GM19099 (cell line): ENCODE results near the gene HOOK2.

Experiments used
- POLR2A ChIP-seq: IDR thresholded peaks from 3 replicates; pipeline ENCODE4 v1.6.1; 2011; ENCODE audit warnings: low read depth; ENCODE audit not compliant: insufficient read length; ENCODE audit errors: extremely low read depth

HOOK2 gene

DNA sequence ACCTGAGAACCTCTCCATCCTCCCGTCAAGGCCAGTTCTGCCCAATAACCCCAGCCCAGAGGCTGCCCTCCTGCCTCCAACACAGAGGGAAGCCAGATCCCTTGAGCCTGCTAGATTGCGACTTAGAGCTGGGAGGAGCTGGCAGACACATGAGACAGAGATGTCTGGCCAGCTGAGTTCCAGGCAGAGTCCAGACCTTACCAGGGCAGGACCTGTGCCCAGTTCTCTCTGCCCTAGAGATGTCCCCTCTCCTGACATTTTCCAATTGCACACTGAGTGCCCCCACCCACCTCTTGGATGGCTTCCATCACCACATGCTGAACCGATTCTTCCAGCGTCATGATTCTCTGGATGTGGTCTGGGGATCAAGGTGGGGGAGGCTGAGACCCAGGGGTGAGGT lies 3.0 kb downstream of the HOOK2 start:
- TF ChIP-seq POLR2A: no peak

DNA sequence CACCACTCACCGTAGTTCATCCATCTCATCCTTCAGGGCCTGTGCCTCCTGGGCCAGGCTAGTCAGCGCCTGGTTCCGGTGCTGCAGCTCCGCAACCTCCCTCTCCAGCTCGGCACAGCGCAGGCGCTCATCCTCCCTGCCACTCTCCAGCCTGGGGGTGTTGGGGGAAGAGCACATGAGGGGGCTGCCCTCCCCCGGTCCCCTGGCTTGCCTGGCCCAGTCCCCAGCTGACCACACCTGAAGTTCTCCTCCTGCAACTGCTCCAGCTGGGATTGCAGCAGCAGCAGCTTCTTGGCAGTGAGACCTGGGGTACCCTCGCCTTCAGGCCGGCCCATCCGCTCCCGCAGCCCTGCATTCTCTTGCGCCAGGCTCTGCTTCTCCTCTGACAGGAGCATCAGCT lies 4.4 kb downstream of the HOOK2 start:
- no peak for TF ChIP-seq POLR2A

DNA sequence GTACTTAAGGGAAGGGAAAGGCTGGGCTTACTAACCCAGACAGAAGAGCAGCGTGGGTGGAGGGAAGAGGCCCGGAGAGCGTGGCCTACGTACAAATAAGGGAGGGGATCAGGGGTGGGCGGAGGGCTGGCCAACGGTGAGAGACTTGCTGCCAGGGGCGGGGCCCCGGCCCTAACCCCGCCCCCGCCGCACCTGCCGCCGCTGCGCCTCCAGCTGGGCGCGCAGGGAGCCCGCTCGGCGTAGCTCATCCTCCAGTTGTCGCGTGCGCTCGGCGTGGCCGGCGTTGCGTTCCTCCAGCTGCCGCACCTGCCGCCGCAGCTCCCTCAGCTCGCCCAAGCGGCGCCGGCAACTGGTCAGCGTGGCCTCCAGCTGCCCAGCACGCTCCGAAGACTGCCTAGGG lies 5.7 kb downstream of the HOOK2 start:
- no peak for TF ChIP-seq POLR2A

DNA sequence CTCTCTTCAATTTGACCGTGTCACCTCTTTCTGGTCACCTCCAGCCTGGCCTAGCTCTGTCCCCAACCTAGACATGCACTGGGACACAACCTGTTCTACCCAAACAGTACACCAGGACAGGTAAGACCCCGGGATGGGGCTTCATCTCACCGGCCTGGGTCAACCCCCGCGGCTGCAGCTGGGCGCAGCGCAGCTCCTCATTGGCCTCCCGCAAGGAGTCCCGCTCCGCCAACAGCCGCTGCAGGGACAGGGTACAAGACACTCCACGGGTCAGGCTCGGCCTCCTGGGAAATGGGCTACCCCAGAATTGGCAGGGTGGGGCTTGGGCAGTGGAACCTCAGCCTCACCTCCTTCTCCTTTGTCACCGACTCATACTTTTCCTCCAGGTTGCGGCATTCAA lies 7.7 kb downstream of the HOOK2 start:
- TF ChIP-seq POLR2A: no peak

DNA sequence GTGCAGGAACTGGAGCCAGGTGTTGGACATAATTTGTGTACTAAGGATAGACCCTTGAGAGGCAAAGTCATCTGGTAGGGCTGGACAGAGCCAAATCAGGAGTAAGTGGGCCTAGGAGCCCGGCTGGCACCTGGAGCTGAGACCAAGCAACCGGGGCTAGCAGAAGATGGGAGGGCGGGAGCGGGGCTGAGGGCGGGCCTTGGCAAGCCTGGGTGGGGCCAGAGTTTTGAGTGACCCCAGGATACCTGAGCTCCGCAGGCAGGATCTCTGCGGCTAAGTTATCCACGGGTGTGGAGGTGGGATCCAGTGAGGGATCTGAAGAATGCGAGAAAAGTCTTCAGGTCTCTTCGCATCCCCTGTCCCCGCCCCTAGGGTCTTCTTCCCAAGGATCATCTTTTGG lies 8.2 kb downstream of the HOOK2 start:
- no peak for TF ChIP-seq POLR2A

DNA sequence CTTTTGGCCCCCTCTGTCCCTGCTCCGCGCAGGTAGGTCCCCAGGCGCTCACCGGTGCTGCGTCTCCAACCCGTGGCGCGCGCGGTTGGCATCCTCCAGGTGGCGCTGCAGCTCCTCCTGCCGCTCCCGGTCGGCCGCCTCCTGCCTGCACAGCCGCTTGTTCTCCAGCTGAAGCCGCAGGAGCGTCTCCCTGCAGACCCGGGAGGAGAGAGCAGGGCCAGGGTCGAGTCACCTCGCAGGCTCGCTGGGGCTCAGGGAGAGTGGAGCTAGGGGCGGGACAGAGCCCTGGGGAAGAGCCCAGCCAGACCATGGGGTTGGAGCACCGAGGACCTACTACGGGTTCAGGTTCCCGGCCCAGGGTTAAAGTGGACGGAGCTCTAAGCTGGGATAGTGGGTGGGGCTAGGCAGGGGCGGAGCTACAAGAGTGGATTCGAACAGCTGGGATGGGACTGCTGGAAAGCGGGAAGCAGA lies 9.3 kb downstream of the HOOK2 start:
- TF ChIP-seq POLR2A: no peak

DNA sequence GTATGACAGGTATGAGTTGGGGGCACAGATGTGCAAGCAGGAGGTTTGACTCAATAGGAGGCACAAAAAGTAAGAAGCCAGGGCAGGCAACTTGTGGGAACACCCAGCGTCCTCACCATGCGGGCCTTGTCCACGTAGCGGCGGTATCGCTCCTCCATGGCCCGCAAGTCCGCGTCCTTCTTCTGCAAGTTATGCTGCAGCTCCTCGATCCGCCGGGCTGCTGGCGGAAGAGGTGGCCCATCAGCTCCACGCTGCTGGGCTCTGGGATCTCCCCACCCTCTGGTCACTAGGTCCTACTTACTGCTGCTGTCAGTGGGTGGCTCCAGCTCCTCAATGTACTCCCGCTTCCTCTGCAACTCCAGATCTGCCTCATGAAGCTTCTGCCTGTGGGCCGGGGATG lies 10.7 kb downstream of the HOOK2 start:
- TF ChIP-seq POLR2A: no peak

DNA sequence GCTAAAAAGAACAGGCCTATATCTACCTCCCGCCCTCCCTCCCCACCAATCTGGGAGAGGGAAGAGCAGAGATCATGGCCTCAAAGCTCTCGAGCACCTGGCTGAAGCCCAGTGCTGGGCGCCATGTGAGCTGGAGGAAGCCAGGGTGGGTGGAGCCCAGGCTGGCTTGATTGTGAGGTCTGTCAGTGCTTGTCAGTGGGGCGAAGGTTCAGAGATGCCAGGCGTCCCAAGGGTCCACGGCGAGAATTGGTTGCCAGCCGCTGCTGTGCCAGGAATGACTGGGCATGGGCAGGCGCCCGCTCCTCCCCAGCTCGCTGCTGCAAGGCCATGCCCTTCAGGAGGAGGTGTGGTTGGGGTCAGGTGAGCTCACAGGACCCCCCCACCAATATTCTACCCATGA lies 12.3 kb downstream of the HOOK2 start:
- no peak for TF ChIP-seq POLR2A

DNA sequence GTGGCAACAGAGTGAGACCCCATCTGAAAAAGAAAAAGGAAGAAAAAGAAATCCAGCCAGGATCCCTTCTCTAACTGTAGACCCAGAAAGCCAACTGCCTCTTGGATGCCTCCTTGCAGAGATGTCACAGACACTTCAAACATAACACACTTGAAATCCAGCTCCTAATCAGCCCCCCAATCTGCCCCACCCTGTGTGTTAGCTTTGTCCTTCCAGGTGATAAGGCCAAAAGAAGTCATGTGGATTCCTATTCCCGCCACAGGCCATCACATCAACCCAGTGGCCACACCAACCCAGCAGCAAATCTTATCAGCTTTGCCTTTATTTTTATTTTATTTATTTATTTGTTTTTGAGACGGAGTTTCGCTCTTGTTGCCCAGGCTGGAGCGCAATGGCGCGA lies 15.7 kb downstream of the HOOK2 start:
- no peak for TF ChIP-seq POLR2A

DNA sequence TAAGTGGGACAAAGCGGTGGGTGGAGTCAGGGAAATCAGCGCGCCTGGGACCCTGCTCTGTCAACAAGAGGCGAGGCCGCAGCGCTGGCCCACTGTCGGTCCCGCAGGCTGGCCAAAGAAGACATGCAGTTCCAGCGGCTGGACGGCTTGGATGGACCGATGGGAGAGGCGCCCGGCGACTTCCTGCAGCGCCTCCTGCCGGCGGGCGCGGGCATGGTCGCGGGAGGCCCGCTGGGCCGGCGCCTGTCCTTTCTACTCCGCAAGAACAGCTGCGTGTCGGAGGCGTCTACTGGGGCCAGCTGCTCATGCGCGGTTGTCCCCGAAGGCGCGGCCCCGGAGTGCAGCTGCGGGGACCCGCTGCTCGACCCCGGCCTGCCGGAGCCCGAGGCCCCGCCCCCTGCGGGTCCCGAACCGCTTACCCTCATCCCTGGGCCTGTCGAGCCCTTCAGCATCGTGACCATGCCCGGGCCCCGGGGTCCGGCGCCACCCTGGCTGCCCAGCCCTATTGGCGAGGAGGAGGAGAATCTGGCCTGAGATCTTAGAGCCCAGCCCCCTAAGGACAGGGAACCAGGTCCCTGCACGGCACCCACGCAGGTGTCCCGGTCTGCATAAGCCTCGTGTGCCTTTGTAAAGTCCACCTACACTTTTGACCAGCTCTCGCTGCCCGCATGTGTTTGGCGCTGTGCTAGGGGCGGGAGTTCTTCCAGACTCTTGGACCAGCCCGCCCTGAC lies 17.6 kb downstream of the HOOK2 start:
- TF ChIP-seq POLR2A: no peak

DNA sequence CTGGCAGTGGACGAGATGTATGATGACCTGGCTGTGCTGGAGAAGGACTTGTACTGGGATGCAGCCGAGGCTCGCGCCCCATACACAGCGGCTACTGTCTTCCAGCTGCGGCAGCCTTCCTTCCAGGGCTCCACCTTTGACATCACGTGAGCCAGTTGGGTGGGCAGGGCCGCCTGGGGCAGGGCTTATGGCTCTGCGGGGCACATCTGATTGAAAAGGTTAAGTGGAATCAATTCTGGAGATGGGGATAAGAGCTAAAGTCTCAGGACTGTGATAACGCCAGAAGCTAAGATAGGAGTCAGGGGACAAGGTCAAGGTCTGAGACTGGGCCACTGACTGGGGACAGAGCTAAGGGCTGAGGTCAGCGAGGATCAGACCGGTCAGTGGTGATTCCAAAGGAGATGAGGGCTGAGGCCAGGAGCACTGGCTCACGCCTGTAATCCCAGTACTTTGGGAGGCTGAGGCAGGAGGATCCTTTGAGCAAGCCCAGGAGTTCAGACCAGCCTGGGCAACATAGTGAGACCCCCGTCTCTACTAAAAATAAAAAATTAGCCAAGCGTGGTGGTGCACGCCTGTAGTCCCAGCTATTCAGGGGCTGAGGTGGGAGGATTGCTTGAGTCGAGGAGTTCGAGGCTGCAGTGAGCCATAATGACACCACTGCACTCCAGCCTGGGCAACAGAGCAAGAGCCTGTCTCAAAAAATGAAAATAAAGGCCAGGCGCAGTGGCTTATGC lies 19.0 kb downstream of the HOOK2 start:
- no peak for TF ChIP-seq POLR2A

DNA sequence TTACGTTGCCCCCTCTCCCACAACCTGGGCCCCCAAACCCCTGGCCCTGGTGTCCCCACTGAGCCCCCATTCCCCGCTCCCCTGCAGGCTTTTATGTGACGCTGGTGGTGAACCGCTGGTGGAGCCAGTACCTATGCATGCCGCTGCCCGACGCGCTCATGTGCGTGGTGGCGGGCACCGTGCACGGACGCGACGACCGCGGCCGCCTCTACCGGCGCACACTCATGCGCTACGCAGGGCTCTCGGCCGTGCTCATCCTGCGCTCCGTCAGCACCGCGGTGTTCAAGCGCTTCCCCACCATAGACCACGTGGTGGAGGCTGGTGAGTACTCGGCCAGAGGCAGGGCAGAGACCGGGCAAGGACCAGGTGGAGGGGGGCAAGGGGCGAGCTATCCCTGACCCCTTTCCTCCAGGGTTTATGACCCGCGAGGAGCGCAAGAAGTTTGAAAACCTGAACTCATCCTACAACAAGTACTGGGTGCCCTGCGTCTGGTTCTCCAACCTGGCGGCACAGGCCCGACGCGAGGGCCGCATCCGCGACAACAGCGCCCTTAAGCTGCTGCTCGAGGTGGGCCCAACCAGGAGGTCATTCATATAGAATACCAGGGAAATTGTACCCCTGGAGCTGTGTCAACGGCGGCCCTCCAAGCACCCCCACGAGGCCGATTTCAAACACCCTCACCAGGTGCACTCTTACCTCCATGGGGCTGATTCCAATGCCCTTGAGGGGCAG lies 20.7 kb downstream of the HOOK2 start:
- no peak for TF ChIP-seq POLR2A

DNA sequence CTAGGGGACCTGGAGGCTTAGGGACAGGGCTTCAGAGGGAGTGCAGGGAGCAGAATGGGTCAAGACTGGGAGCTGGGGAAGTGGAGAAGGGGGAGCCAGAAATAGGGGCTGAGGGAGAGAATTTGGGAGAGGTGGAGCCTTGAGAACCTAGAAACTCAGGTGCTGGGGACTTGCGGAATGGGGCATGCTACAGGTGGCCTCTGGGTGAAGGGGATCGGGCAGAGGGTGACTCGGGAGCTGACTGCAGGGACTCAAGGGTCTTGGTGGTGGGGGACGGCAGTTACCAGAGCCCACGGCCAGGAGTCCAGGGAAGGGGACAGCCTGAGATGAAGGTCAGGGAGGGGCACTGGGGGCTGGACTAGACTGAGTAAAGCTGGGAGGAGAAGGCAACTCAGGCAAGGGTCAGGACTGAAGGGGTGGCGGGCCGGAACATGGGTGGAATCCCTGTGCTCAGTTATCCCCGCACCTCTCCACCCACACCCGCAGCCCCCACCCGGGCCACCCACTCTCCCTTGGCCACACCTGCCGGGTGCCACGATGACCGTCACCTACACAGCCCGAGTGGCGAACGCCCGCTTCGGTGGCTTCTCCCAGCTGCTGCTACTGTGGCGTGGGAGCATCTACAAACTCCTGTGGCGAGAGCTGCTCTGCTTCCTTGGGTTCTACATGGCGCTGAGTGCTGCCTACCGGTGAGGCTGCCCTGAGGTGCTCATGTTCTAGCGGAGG lies 23.1 kb downstream of the HOOK2 start:
- TF ChIP-seq POLR2A: no peak

DNA sequence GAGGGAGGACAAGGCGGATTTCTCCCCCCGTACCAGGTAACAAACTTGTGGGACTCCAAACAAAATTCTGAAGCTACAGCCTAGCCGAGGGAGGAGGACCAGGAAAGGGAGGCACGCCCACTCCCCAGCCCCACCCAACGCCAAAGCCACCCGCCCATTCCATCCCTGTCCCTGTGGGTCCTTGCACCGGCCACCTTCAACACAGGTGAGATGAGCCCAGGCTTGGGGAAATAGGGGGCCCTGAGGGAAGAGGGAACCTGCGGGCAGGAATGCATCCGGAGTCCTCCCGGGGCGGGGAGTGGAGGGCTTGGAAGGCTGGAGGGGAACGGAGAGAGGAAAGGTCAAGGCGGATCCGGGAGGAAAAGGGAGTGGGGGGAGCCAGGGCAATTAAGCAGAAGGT lies 23.7 kb downstream of the HOOK2 start, which contains the start of gene BEST2:
TSS of gene BEST2 (plus strand) at position 157 of the 400 bp plus-strand sequence. CDS start 802 bp downstream, outside the sequence.
- TF ChIP-seq POLR2A: no peak

DNA sequence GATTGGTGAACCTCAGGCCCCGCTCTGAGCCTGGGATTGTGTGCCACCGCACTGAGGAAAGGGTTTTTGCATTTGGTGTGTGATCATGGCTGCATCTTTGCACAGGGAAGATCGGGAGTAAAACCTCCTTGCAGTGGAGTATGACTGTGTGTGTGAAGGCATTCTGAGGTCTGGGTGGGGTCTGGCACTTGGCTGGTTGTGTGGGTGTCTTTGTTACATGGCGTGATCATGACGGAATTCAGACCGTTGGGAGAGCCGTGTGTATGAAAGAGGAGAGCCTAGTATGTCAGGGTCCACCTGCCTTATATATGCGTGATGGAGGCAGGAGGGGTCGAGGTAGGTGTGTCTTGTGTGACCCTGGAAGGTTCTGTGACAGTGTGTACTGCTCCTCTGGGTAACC lies 24.5 kb downstream of the HOOK2 start:
- TF ChIP-seq POLR2A: no peak
